HG02885 (cell line): ENCODE measurements around the gene KCNT2.

ENCODE experiments used
- ATAC-seq: cut with Tn5 transposase; IDR thresholded peaks from one replicate; pipeline ENCODE4 v1.9.1; 2021; ENCODE audit warnings: mild to moderate bottlenecking; ENCODE audit not compliant: unreplicated experiment, poor library complexity

KCNT2 gene

GRCh38 chr1:196366817-196367495 is 241.3 kb downstream of the KCNT2 start:
- ATAC-seq, result no peak

GRCh38 chr1:196361112-196361714 is 247.0 kb downstream of the KCNT2 start:
- ATAC-seq, result no peak

- ATAC-seq, result no peak
Observed at GRCh38 chr1:196357913-196358312, 250.3 kb downstream of the KCNT2 start.

GRCh38 chr1:196355206-196355786 is 252.9 kb downstream of the KCNT2 start:
- no peak for ATAC-seq

GRCh38 chr1:196344453-196344852 is 263.8 kb downstream of the KCNT2 start:
- ATAC-seq, result no peak

- ATAC-seq, result no peak
Observed at GRCh38 chr1:196324345-196324744, 283.9 kb downstream of the KCNT2 start.

GRCh38 chr1:196323869-196324268 is 284.4 kb downstream of the KCNT2 start:
- no peak for ATAC-seq

GRCh38 chr1:196319301-196319700 is 288.9 kb downstream of the KCNT2 start:
- no peak for ATAC-seq

GRCh38 chr1:196317535-196318522 is 290.4 kb downstream of the KCNT2 start:
- no peak for ATAC-seq

GRCh38 chr1:196312739-196313138 is 295.5 kb downstream of the KCNT2 start:
- no peak for ATAC-seq

GRCh38 chr1:196309386-196309785 is 298.9 kb downstream of the KCNT2 start:
- peak; percentile 61 for ATAC-seq

- ATAC-seq, result no peak
Observed at GRCh38 chr1:196308176-196308575, 300.1 kb downstream of the KCNT2 start.

GRCh38 chr1:196306421-196306820 is 301.8 kb downstream of the KCNT2 start:
- ATAC-seq, result no peak

GRCh38 chr1:196305216-196305615 is 303.0 kb downstream of the KCNT2 start:
- ATAC-seq, result no peak

GRCh38 chr1:196302981-196303380 is 305.3 kb downstream of the KCNT2 start:
- no peak for ATAC-seq

GRCh38 chr1:196302420-196302819 is 305.8 kb downstream of the KCNT2 start:
- no peak for ATAC-seq

GRCh38 chr1:196295766-196296165 is 312.5 kb downstream of the KCNT2 start:
- no peak for ATAC-seq

GRCh38 chr1:196278816-196279215 is 329.4 kb downstream of the KCNT2 start:
- ATAC-seq, result no peak

GRCh38 chr1:196277860-196278259 is 330.4 kb downstream of the KCNT2 start:
- ATAC-seq, result no peak

- no peak for ATAC-seq
Observed at GRCh38 chr1:196271212-196271947, 336.9 kb downstream of the KCNT2 start.
